ES-I3 (cell line): ENCODE results near the gene PPP1CA.

Source experiments
- H3K36me3 ChIP-seq: 2 replicates; pipeline ENCODE4 v1.6.1; 2013; ENCODE audit warnings: mild to moderate bottlenecking, low read length, control low read depth, moderate library complexity; ENCODE audit not compliant: insufficient read depth
- H3K4me1 ChIP-seq: 2 replicates; pipeline ENCODE4 v1.6.1; 2013; ENCODE audit warnings: mild to moderate bottlenecking, control low read depth, low read length; ENCODE audit not compliant: insufficient read depth
- H3K9ac ChIP-seq: 2 replicates; pipeline ENCODE4 v1.6.1; 2013; ENCODE audit warnings: low read depth, mild to moderate bottlenecking, low read length, moderate library complexity
- H3K9me3 ChIP-seq: 2 replicates; pipeline ENCODE4 v1.6.1; 2013; ENCODE audit warnings: mild to moderate bottlenecking, low read length, moderate library complexity; ENCODE audit not compliant: control insufficient read depth, insufficient read depth

Gene PPP1CA

DNA sequence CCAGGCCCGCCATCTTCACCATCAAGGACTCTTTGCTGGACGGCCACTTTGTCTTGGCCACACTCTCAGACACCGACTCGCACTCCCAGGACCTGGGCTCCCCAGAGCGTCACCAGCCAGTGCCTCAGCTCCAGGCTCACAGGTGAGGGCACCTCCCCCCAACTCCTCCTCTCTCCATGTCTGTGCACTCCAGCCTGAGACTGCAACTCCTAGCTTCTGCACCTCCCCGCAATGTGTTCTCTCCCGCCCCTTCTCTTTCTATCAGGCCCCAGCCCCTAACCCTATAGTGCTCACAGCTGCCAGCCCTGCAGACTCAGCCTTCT, 5.4 kb downstream of the PPP1CA start:
- H3K9me3 ChIP-seq: no peaks in the 10 kb centered on the region
- peaks cover 16% of the 10 kb centered on the region for H3K36me3 ChIP-seq
- peaks cover 19% of the 10 kb centered on the region for H3K4me1 ChIP-seq
- no peak overlapping the region for H3K9ac ChIP-seq

DNA sequence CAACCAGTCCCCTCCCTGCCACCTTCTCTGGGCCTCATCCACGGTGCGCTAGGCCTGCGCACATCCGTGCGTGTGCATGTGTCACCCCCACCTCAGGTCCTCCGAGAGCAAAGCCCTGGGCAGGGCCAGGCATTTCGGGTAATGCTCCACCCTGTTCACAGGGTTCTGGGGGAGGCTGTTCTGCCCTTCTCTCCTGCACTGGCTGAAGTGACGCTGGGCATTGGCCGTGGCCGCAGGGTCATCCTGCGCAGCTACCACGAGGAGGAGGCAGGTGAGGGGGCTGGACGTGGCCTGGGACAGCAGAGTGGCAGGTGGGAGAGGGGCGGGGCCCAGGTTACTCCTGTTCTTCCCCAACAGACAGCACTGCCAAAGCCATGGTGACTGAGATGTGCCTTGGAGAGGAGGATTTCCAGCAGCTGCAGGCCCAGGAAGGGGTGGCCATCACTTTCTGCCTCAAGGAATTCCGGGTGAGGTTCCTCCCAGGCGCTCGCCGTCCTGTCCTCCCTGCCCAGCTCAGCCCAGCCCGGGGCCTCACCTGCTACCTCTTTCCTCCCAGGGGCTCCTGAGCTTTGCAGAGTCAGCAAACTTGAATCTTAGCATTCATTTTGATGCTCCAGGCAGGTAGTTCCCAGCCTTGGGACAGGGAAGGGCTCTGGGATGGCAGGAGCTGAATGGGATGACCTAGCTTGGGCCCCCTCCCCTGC, 6.0 kb downstream of the PPP1CA start:
- peaks cover 16% of the 10 kb centered on the region for H3K36me3 ChIP-seq
- H3K4me1 ChIP-seq: peaks cover 19% of the 10 kb centered on the region
- H3K9me3 ChIP-seq: no peaks in the 10 kb centered on the region
- H3K9ac ChIP-seq: no peak overlapping the region

DNA sequence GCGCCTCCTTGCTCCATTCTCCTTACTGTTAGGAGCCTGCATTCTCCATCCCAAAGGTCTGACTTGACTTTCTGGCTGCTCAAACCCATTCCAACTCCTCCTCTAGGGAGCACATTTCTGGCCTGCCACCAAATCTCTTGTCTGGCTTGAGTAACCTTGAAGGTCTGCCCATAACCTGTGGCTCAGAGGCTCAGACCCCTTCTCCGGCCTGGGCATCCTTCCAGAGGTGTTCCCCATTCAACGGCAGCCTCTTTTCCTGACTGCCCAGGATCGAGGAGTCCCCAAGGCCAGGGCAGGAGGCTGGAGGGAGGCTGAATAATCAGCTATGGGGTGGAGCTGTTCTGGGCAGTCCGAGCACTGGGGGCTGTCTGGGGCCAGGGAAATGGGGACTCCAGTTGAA, 7.7 kb downstream of the PPP1CA start:
- H3K36me3 ChIP-seq: peaks cover 8% of the 10 kb centered on the region
- no peak overlapping the region for H3K9ac ChIP-seq
- H3K4me1 ChIP-seq: peaks cover 19% of the 10 kb centered on the region
- H3K9me3 ChIP-seq: no peaks in the 10 kb centered on the region

DNA sequence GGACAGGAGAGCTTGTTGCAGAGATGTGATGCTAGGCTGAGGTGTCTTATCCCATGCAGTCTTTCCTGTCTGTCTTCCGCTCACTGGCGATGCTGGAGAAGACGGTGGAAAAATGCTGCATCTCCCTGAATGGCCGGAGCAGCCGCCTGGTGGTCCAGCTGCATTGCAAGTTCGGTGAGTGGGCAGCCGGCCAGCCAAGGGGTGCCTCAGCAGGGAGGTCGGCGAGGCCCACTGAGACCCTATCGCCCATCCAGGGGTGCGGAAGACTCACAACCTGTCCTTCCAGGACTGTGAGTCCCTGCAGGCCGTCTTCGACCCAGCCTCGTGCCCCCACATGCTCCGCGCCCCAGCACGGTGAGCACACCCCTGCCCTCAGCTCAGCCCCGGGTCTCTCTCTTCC, 8.2 kb downstream of the PPP1CA start:
- H3K36me3 ChIP-seq: peaks cover 6% of the 10 kb centered on the region
- H3K9ac ChIP-seq: no peak overlapping the region
- H3K4me1 ChIP-seq: peaks cover 19% of the 10 kb centered on the region
- H3K9me3 ChIP-seq: no peaks in the 10 kb centered on the region

DNA sequence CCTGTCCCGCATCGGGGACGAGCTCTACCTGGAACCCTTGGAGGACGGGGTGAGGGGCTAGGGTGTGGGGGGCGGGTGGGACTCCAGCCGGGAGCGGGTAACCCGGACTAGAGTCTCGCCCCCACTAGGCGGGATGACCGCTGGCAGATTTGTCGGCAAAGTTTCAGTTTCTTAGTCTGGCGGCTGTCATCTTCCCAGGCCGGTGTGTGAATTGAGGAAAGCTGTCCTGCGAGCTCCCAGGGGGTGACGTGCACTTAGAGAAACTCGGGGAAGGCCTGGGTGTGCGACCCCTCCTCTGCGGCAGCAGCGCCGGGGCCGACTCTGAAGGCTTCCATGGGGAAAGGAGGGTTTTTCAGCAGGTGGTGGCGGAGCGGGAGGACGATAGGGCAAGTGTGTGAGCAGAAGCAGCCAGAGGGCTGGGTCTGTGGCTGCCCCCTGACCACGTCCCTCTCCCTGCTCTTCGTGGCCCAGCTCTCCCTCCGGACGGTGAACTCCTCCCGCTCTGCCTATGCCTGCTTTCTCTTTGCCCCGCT, 9.4 kb downstream of the PPP1CA start:
- H3K9ac ChIP-seq: peak overlapping the region; percentile 56
- H3K36me3 ChIP-seq: 0 out of 2 replicates have a peak, but pooled peaks cover under 1% of the 10 kb centered on the region
- peaks cover 14% of the 10 kb centered on the region for H3K4me1 ChIP-seq
- H3K9me3 ChIP-seq: no peaks in the 10 kb centered on the region

DNA sequence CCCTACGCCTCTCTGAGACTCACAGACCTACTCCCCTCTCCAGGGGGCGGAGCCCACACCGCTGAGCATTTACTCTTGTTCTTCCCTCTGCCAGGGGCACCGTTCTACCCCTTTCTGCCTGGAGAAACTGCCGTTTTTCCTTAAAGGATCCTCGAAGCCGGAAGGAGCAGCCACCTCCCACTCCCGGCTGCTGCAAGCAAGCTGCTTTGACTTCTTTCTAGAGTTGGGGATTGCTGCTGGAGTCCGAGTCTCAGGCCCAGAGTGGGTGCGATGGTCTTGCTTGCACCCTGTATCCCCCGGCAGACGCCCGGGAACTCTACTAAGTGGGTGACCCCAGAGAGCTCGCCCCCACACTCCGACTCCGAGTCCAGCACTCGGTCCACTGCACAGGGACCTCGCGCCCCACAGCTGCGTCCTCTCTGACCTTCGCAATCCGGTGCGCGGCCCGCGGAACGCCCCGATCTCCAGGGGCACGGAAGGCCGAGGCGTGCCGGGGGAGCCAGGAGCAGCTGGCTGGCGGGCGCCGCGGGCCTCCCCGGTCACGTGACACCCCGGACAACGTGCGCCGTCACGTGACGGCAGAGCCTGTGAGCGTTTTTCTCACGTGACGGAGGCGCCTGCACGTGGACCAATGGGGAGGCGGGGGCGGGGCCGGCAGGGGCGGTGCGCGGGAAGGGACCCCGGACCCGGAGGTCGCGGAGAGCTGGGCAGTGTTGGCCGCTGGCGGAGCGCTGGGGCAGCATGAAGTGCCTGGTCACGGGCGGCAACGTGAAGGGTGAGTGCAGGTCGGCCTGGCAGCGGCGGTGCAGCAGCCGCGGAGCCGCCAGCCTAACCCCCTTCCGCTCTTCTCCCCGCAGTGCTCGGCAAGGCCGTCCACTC, 10.1 kb downstream of the PPP1CA start, which contains the start of gene RAD9A:
Gene RAD9A, plus strand, starts transcription at position 683 of the 879 bp plus-strand sequence. Its CDS starts 59 bp downstream, at position 742.
- Histone ChIP-seq H3K9me3 (no peaks in the 10 kb centered on the region), H3K4me1 (peaks cover 18% of the 10 kb centered on the region), H3K36me3 (no peaks in the 10 kb centered on the region)

DNA sequence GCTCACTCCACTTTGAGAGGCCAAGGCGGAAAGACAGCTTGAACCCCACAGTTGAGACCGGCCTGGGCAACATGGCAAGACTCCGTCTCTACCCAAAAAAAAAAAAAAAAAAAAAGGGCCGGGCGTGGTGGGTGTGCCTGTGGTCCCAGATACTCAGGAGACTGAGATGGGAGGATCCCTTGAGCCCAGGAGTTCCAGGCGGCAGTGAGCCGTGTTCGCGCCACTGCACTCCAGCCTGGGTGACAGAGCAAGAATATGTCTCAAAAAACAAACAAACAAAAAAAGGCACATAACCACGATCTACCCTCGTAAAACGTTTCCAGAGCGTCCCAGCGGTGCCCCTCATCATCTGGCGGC, 10.7 kb downstream of the PPP1CA start:
- H3K9ac ChIP-seq: peak overlapping the region; percentile 56

More for the DNA sequence above, 10.1 kb downstream of the PPP1CA start, which contains the start of gene RAD9A:
- H3K9ac ChIP-seq: peak within 1 kb of the TSS; percentile 56

DNA sequence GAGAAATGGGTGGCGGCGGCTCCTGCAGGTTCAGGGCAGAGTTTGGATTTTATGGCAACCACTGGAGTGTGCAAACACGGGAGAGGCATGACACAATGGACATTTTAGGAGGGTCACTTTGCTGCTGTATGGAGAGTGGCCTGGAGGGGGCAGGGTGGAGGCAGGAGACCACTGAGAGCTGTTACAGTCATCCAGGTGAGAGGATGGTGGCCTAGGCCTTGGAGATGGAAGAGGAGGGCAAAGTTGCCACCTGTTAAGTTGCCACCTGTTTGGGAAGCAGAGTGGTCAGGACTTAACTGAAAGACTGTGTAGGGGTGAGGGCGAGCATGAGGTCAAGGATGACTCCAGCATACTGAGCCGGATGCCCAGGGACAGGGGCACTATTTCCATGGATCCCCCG, 12.2 kb downstream of the PPP1CA start:
- Histone ChIP-seq H3K4me1 (peaks cover 12% of the 10 kb centered on the region; the same call in 1 of the 2 replicates), H3K36me3 (no peaks in the 10 kb centered on the region), H3K9ac (no peak overlapping the region), H3K9me3 (no peaks in the 10 kb centered on the region)

More for the DNA sequence above, 10.7 kb downstream of the PPP1CA start:
- no peaks in the 10 kb centered on the region for H3K36me3 ChIP-seq
- no peaks in the 10 kb centered on the region for H3K9me3 ChIP-seq
- peaks cover 12% of the 10 kb centered on the region; the same call in 1 of the 2 replicates for H3K4me1 ChIP-seq

DNA sequence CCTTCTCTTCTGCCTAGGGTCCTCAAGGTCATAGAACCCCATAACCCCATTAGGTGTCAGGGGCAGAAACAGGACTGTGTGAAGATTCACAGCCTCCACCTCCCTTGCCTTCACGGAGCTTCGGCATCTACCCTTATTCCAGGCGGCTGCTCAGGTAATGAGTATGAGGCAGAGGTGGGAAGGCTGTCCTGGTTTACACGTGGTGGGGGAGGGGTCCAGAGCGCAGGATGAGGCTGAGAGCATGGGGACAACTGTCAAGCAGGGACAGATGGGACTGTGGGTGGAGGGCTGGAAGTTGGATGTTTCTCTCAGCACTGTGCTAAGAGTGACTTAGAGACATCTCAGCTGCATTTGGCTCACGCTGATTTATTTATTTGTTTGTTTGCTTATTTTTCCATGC, 14.1 kb downstream of the PPP1CA start:
- H3K4me1 ChIP-seq: peaks cover 10% of the 10 kb centered on the region; the same call in 1 of the 2 replicates
- no peaks in the 10 kb centered on the region for H3K9me3 ChIP-seq
- H3K9ac ChIP-seq: no peak overlapping the region
- H3K36me3 ChIP-seq: no peaks in the 10 kb centered on the region

DNA sequence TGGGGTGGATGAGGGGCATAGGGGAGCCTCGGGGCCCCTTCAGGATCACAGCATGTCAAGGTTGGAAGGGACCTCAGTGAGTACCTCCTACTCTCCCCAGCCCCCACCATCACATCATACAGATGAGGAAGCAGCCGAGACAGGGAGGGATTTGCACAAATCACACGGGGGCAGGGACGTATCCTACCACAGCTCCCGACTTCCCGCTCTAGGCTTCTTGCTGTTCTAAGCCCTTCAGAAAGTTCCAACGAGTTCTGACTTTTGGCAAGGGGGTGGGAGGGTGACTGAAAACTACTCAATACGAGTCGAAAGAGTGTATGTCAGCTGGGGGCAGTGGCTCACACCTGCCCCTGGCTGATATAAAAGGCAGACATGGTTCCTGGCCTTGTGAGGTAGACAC, 14.6 kb downstream of the PPP1CA start:
- H3K9ac ChIP-seq: peak overlapping the region; percentile 30; the same call in 1 of the 2 replicates
- no peaks in the 10 kb centered on the region for H3K9me3 ChIP-seq
- H3K36me3 ChIP-seq: no peaks in the 10 kb centered on the region
- peaks cover 10% of the 10 kb centered on the region; the same call in 1 of the 2 replicates for H3K4me1 ChIP-seq

DNA sequence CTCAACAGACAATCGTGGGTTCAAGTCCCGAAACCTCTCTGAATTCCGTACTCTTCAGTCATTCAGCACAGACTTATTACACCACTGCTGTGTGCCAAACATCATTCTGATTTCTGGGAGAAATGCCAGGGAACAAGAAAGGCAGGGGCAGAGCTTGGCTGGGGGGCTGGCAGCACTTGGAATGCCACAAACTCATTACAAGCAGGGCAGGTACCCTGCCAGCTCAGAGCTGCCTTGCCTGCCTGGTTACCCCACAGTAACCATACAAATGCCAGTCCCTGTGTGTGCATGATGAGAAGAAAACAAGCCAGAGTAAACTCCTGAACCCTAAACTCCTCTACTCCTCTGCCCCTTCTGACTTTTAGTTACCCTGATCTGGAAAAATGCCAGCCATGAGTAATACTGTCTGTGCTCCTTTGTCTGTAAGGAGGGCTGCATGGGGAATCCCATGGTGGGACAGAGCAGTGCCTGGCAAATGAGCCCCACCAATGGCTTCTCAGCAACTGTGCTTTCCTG, 16.7 kb downstream of the PPP1CA start:
- Histone ChIP-seq H3K9ac (no peak overlapping the region), H3K4me1 (peaks cover 10% of the 10 kb centered on the region; the same call in 1 of the 2 replicates)

DNA sequence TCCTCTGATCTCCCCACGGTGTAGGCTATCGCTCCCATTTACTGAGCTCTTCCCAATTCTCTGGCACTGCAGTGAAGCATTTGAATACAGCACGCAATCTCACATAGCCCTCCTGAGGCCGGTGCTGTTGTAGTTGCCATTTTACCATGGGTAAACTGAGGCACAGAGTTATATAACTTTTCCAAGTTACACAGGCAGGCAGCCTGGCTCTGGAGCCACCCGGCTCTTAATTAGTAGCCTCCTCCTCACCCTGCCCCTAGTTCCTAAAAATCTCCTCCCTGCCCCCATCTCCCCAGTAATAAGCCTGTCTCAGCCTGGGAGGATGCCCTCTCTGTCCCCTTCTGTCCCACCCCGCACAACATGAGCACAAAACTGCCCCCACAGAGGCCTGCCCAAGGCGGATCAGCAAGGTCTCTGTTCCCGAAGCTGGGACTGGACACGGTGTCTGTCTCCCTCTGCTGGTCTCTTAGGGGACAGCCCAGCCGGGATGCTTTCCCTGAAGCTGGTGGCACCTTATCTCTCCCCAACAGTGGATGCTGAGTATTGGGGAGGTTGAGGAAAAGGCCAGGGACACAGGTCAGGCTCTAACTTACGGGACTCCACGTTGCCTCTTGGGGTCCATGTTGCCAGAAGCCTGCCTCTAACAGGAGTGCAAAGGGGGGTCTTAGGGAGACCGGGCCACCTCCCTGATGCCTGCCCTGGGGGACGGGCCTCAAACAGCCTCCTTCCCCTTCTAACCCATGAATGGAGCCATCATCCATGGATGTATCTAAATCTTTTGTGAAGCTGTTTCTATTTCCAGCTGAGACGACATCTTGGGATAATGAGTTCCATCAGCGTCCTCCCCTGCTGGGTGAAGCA, 19.2 kb downstream of the PPP1CA start:
- H3K4me1 ChIP-seq: peaks cover 22% of the 10 kb centered on the region; the same call in 1 of the 2 replicates
- H3K36me3 ChIP-seq: no peaks in the 10 kb centered on the region
- H3K9me3 ChIP-seq: no peaks in the 10 kb centered on the region
- no peak overlapping the region for H3K9ac ChIP-seq

More for the DNA sequence above, 16.7 kb downstream of the PPP1CA start:
- H3K9me3 ChIP-seq: no peaks in the 10 kb centered on the region
- H3K36me3 ChIP-seq: no peaks in the 10 kb centered on the region

DNA sequence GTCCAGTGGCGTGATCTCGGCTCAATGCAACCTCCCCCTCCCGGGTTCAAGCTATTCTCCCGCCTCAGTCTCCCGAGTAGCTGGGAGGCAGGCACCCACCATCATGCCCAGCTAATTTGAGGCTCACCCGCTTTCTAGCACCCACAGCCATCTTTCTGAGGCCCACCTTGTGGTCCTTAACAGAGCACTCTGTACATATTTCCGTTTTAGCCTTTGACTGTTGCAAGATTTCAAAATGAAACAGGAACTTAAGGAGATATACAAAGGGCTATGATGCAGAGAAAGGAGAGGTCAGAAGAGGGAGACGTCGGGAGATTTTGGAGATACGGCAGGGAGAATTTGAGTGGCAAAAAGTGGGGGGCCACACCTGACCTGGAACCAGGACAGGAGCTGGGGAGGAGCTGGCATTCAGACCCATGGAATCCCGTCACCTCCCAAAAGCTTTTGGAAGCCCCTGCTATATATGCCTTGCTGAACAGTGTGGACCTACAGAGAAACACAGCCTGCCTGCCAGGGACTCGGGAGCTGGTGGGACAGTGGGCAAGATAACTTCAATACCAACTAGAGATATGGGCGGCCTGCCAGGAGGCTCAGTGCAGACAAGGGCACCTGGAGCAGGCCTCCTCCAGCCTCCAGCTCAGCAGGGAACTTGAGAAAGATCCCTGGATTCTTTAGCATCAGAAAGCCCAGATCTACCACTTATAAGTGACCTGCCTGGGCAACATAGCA, 20.2 kb downstream of the PPP1CA start:
- no peaks in the 10 kb centered on the region for H3K9me3 ChIP-seq

More for the DNA sequence above, 20.2 kb downstream of the PPP1CA start:
- peaks cover 19% of the 10 kb centered on the region; the same call in 1 of the 2 replicates for H3K4me1 ChIP-seq
- no peak overlapping the region for H3K9ac ChIP-seq
- no peaks in the 10 kb centered on the region for H3K36me3 ChIP-seq
